Measurements from ENCODE around the gene ADAP1.

ADAP1 gene

GRCh38 chr7:976901-977325 is 22.4 kb upstream of the ADAP1 start:
- ATAC-seq (replicated peaks; ENCODE audit: extremely low read depth, poor library complexity, severe bottlenecking): no peak
- peaks cover 13% of the 10 kb centered on the region for H3K4me1 Mint-ChIP-seq
- H3K9me3 Mint-ChIP-seq: no peaks in the 10 kb centered on the region
- H3K4me3 Mint-ChIP-seq: peak overlapping the region; percentile 54
- peaks cover 19% of the 10 kb centered on the region for H3K36me3 Mint-ChIP-seq (ENCODE audit: insufficient read depth)
- DNase-seq (ENCODE audit: low spot score in 2 of 2): no peak
- no peaks in the 10 kb centered on the region for H3K27me3 Mint-ChIP-seq
- no peak overlapping the region for H3K27ac Mint-ChIP-seq (ENCODE audit: low read depth)

GRCh38 chr7:975702-976473 is 21.4 kb upstream of the ADAP1 start:
- no peak for ATAC-seq (replicated peaks; ENCODE audit: extremely low read depth, poor library complexity, severe bottlenecking)
- H3K4me3 Mint-ChIP-seq: peak overlapping the region; percentile 90
- H3K36me3 Mint-ChIP-seq (ENCODE audit: insufficient read depth): peaks cover 25% of the 10 kb centered on the region
- peak overlapping the region; percentile 96 for H3K27ac Mint-ChIP-seq (ENCODE audit: low read depth)
- peaks cover 20% of the 10 kb centered on the region for H3K4me1 Mint-ChIP-seq
- H3K27me3 Mint-ChIP-seq: no peaks in the 10 kb centered on the region
- no peak for DNase-seq (ENCODE audit: low spot score in 2 of 2)
- H3K9me3 Mint-ChIP-seq: no peaks in the 10 kb centered on the region

- no peaks in the 10 kb centered on the region for H3K9me3 Mint-ChIP-seq
- peaks cover 22% of the 10 kb centered on the region for H3K4me1 Mint-ChIP-seq
- H3K36me3 Mint-ChIP-seq (ENCODE audit: insufficient read depth): peaks cover 31% of the 10 kb centered on the region
- ATAC-seq (replicated peaks; ENCODE audit: extremely low read depth, poor library complexity, severe bottlenecking) (peak; percentile 95), DNase-seq (ENCODE audit: low spot score in 2 of 2) (peak; percentile 77 to 85)
- no peaks in the 10 kb centered on the region for H3K27me3 Mint-ChIP-seq
- H3K4me3 Mint-ChIP-seq: peak within 1 kb of the TSS; percentile 90
- peak within 1 kb of the TSS; percentile 96 for H3K27ac Mint-ChIP-seq (ENCODE audit: low read depth)
Measured at GRCh38 chr7:974820-975681, 20.6 kb upstream of the ADAP1 start, which contains the start of gene COX19. TSS of gene COX19 (minus strand) at chr7:975549. CDS start at chr7:975509, 40 bp downstream.

- no peaks in the 10 kb centered on the region for H3K27me3 Mint-ChIP-seq
- peaks cover 22% of the 10 kb centered on the region for H3K4me1 Mint-ChIP-seq
- peak overlapping the region; percentile 96 for H3K27ac Mint-ChIP-seq (ENCODE audit: low read depth)
- H3K9me3 Mint-ChIP-seq: no peaks in the 10 kb centered on the region
- H3K36me3 Mint-ChIP-seq (ENCODE audit: insufficient read depth): peaks cover 36% of the 10 kb centered on the region
- H3K4me3 Mint-ChIP-seq: peak overlapping the region; percentile 90
- peak; percentile 1 for ATAC-seq (replicated peaks; ENCODE audit: extremely low read depth, poor library complexity, severe bottlenecking)
- no peak for DNase-seq (ENCODE audit: low spot score in 2 of 2)
Measured at GRCh38 chr7:974172-974571, 19.7 kb upstream of the ADAP1 start.

GRCh38 chr7:973312-973711 is 18.8 kb upstream of the ADAP1 start:
- Mint-ChIP-seq H3K27me3 (no peaks in the 10 kb centered on the region), H3K36me3 (ENCODE audit: insufficient read depth) (peaks cover 44% of the 10 kb centered on the region), H3K4me1 (peaks cover 22% of the 10 kb centered on the region), H3K4me3 (peak overlapping the region; percentile 64), H3K27ac (ENCODE audit: low read depth) (no peak overlapping the region), H3K9me3 (no peaks in the 10 kb centered on the region)
- DNase-seq (ENCODE audit: low spot score in 2 of 2): no peak
- ATAC-seq (replicated peaks; ENCODE audit: extremely low read depth, poor library complexity, severe bottlenecking): no peak

GRCh38 chr7:972676-973309 is 18.3 kb upstream of the ADAP1 start:
- ATAC-seq (replicated peaks; ENCODE audit: extremely low read depth, poor library complexity, severe bottlenecking) (no peak), DNase-seq (ENCODE audit: low spot score in 2 of 2) (no peak)
- Mint-ChIP-seq H3K27ac (ENCODE audit: low read depth) (no peak overlapping the region), H3K36me3 (ENCODE audit: insufficient read depth) (peaks cover 49% of the 10 kb centered on the region), H3K9me3 (no peaks in the 10 kb centered on the region), H3K4me1 (peaks cover 22% of the 10 kb centered on the region), H3K27me3 (no peaks in the 10 kb centered on the region), H3K4me3 (peak overlapping the region; percentile 64)

GRCh38 chr7:972110-972509 is 17.6 kb upstream of the ADAP1 start:
- Mint-ChIP-seq H3K4me3 (no peak overlapping the region), H3K9me3 (no peaks in the 10 kb centered on the region), H3K4me1 (peaks cover 22% of the 10 kb centered on the region), H3K27ac (ENCODE audit: low read depth) (no peak overlapping the region), H3K27me3 (no peaks in the 10 kb centered on the region), H3K36me3 (ENCODE audit: insufficient read depth) (peaks cover 56% of the 10 kb centered on the region)
- no peak for DNase-seq (ENCODE audit: low spot score in 2 of 2)
- ATAC-seq (replicated peaks; ENCODE audit: extremely low read depth, poor library complexity, severe bottlenecking): no peak

- no peaks in the 10 kb centered on the region for H3K9me3 Mint-ChIP-seq
- ATAC-seq (replicated peaks; ENCODE audit: extremely low read depth, poor library complexity, severe bottlenecking) (no peak), DNase-seq (ENCODE audit: low spot score in 2 of 2) (no peak)
- peaks cover 23% of the 10 kb centered on the region for H3K4me1 Mint-ChIP-seq
- peaks cover 63% of the 10 kb centered on the region for H3K36me3 Mint-ChIP-seq (ENCODE audit: insufficient read depth)
- H3K27ac Mint-ChIP-seq (ENCODE audit: low read depth): no peak overlapping the region
- peak overlapping the region; percentile 40 for H3K4me3 Mint-ChIP-seq
- no peaks in the 10 kb centered on the region for H3K27me3 Mint-ChIP-seq
Measured at GRCh38 chr7:970744-971143, 16.3 kb upstream of the ADAP1 start.

- Mint-ChIP-seq H3K4me3 (no peak overlapping the region), H3K27ac (ENCODE audit: low read depth) (no peak overlapping the region), H3K27me3 (no peaks in the 10 kb centered on the region), H3K4me1 (peaks cover 25% of the 10 kb centered on the region), H3K36me3 (ENCODE audit: insufficient read depth) (peaks cover 61% of the 10 kb centered on the region), H3K9me3 (no peaks in the 10 kb centered on the region)
- DNase-seq (ENCODE audit: low spot score in 2 of 2) (no peak), ATAC-seq (replicated peaks; ENCODE audit: extremely low read depth, poor library complexity, severe bottlenecking) (no peak)
Measured at GRCh38 chr7:969403-969802, 14.9 kb upstream of the ADAP1 start.

- peaks cover 26% of the 10 kb centered on the region for H3K4me1 Mint-ChIP-seq
- H3K27me3 Mint-ChIP-seq: no peaks in the 10 kb centered on the region
- no peaks in the 10 kb centered on the region for H3K9me3 Mint-ChIP-seq
- H3K36me3 Mint-ChIP-seq (ENCODE audit: insufficient read depth): peaks cover 62% of the 10 kb centered on the region
- DNase-seq (ENCODE audit: low spot score in 2 of 2): no peak
- H3K27ac Mint-ChIP-seq (ENCODE audit: low read depth): no peak overlapping the region
- no peak overlapping the region for H3K4me3 Mint-ChIP-seq
- no peak for ATAC-seq (replicated peaks; ENCODE audit: extremely low read depth, poor library complexity, severe bottlenecking)
Measured at GRCh38 chr7:968205-969105, 14.0 kb upstream of the ADAP1 start.

- no peak for DNase-seq (ENCODE audit: low spot score in 2 of 2)
- Mint-ChIP-seq H3K9me3 (no peaks in the 10 kb centered on the region), H3K36me3 (ENCODE audit: insufficient read depth) (peaks cover 57% of the 10 kb centered on the region), H3K4me3 (no peak overlapping the region), H3K27me3 (no peaks in the 10 kb centered on the region), H3K27ac (ENCODE audit: low read depth) (peak overlapping the region; percentile 22), H3K4me1 (peaks cover 27% of the 10 kb centered on the region)
- ATAC-seq (replicated peaks; ENCODE audit: extremely low read depth, poor library complexity, severe bottlenecking): no peak
Measured at GRCh38 chr7:967361-968082, 13.0 kb upstream of the ADAP1 start.

Measured in central memory CD8-positive, alpha-beta T cell (primary cell).